Keratinocyte (primary cell): ENCODE data around the gene FUT6. TPM values are rescaled to one million over a fixed set of nuclear protein-coding genes. Genes with fewer than 3 reads are reported as not detected.
"Not testable (repeated sequence)": the region's sequence is repeated elsewhere in the genome, so short reads cannot be mapped to it uniquely, and the experiment has no call there.

Experiments used
- DNase-seq: peaks from one replicate; pipeline ENCODE4 v3.0.0-alpha.2; 2011; ENCODE audit warnings: low read depth, missing footprints, low spot score
- FAIRE-seq: peaks from 2 replicates; lab custom pipeline; 2011; peaks lifted over from hg19 to GRCh38; lab: Jason Lieb, UNC
- H2AFZ ChIP-seq: 2 replicates; pipeline ENCODE4 v1.6.0; 2012; ENCODE audit warnings: low read length, control low read depth, inconsistent platforms; ENCODE audit not compliant: control insufficient read depth
- H3K27ac ChIP-seq: 2 replicates; pipeline ENCODE4 v1.5.1; 2011; ENCODE audit warnings: low read length; ENCODE audit not compliant: control insufficient read depth, insufficient read depth
- H3K27me3 ChIP-seq: 3 replicates; pipeline ENCODE4 v1.6.0; 2011; ENCODE audit warnings: low read length; ENCODE audit not compliant: control insufficient read depth, insufficient read depth; ENCODE audit errors: extremely low read depth
- H3K36me3 ChIP-seq, 2 experiments: 2 replicates in 1 of 2; 3 replicates in 1 of 2; pipeline ENCODE4 v1.5.1; 2011; ENCODE audit warnings: low read length in 2 of 2, mild to moderate bottlenecking in 1 of 2; ENCODE audit not compliant: control insufficient read depth in 2 of 2, insufficient read depth in 2 of 2; ENCODE audit errors: extremely low read depth in 1 of 2
- H3K4me1 ChIP-seq: 3 replicates; pipeline ENCODE4 v1.5.1; 2011; ENCODE audit warnings: low read length; ENCODE audit not compliant: control insufficient read depth, insufficient read depth; ENCODE audit errors: extremely low read depth
- H3K4me2 ChIP-seq: 3 replicates; pipeline ENCODE4 v1.6.0; 2011; ENCODE audit warnings: low read depth, low read length; ENCODE audit not compliant: control insufficient read depth, insufficient read depth; ENCODE audit errors: extremely low read depth
- H3K4me3 ChIP-seq, 3 experiments: fragments of 200-600 bp in 1 of 3; sonication (generic) in 1 of 3; 2 replicates in 2 of 3; 3 replicates in 1 of 3; pipeline ENCODE4 v1.5.1; 2011 to 2016; ENCODE audit warnings: low read length in 3 of 3, mild to moderate bottlenecking in 3 of 3, control low read depth in 2 of 3, inconsistent platforms in 1 of 3, low read depth in 1 of 3, mixed read lengths in 1 of 3, mixed run types in 1 of 3, moderate library complexity in 1 of 3; ENCODE audit not compliant: control insufficient read depth in 2 of 3, insufficient read depth in 2 of 3; ENCODE audit errors: extremely low read depth in 1 of 3
- H3K79me2 ChIP-seq: 2 replicates; pipeline ENCODE4 v1.6.0; 2012; ENCODE audit warnings: low read length; ENCODE audit not compliant: control insufficient read depth, insufficient read depth
- H3K9ac ChIP-seq: 3 replicates; pipeline ENCODE4 v1.6.0; 2011; ENCODE audit warnings: low read length; ENCODE audit not compliant: control insufficient read depth, insufficient read depth; ENCODE audit errors: extremely low read depth
- H3K9me1 ChIP-seq: 3 replicates; pipeline ENCODE4 v1.6.0; 2011; ENCODE audit warnings: low read length; ENCODE audit not compliant: control insufficient read depth, insufficient read depth; ENCODE audit errors: extremely low read depth
- H3K9me3 ChIP-seq: 2 replicates; pipeline ENCODE4 v1.5.1; 2012; ENCODE audit warnings: low read depth, low read length; ENCODE audit not compliant: control insufficient read depth
- H4K20me1 ChIP-seq: 3 replicates; pipeline ENCODE4 v1.6.0; 2011; ENCODE audit warnings: low read length; ENCODE audit not compliant: control insufficient read depth, insufficient read depth; ENCODE audit errors: extremely low read depth
- EZH2 ChIP-seq: IDR thresholded peaks from one replicate; pipeline ENCODE4 v1.6.1; 2012; ENCODE audit warnings: inconsistent platforms, mild to moderate bottlenecking, low read length, moderate library complexity
- dilution Hi-C: fragments of 300-500 bp; cut with MboI; formaldehyde crosslinking; loops from one replicate; pipeline ENCODE4 v1.7.0; 2020; ENCODE audit warnings: low sequenced_read_pairs; ENCODE audit not compliant: extremely low pct_ligation_motif_present
- polyA plus RNA-seq, 5 experiments: library from polyadenylated mRNA; depleted of rRNA in 3 of 5; stranded (reverse) in 3 of 5; stranded (forward) in 1 of 5; unstranded in 1 of 5; fragments of >200 nt; gene quantifications; 1 replicate in 1 of 5; 2 replicates in 3 of 5; 3 replicates in 1 of 5; pipeline versions ENCODE4 v1.2.1 to v1.2.3, GENCODE V29; 2011 to 2012; ENCODE audit warnings: missing spikeins in 2 of 5, low read depth in 1 of 5, low replicate concordance in 1 of 5
- TF ChIP-seq, protein P1 (sequence below), 3 experiments: IDR thresholded peaks in 1 of 3; conservative IDR thresholded peaks in 1 of 3; optimal IDR thresholded peaks in 1 of 3; 2 replicates in 2 of 3; 3 replicates in 1 of 3; pipeline versions ENCODE3 to v1.5.1; 2011; ENCODE audit warnings: low read length in 3 of 3, mild to moderate bottlenecking in 3 of 3, moderate library complexity in 2 of 3, control low read depth in 1 of 3, inconsistent platforms in 1 of 3; ENCODE audit not compliant: insufficient read depth in 2 of 3; ENCODE audit errors: extremely low read depth in 1 of 3

The FUT6 gene
- polyA plus RNA-seq, 1 donor (not counting 4 experiments of a cell fraction or from before 2014, with no cell fraction given) = not detected

GRCh38 chr19:5844456-5845433, 5.2 kb upstream of the FUT6 start:
- Histone ChIP-seq H3K36me3 (no peaks in the 10 kb centered on the region), H3K9ac (no peak overlapping the region), H3K9me1 (no peaks in the 10 kb centered on the region), H3K9me3 (no peaks in the 10 kb centered on the region), H3K4me1 (peaks cover 3% of the 10 kb centered on the region), H4K20me1 (no peaks in the 10 kb centered on the region), H3K27ac (no peak overlapping the region), H3K79me2 (no peaks in the 10 kb centered on the region), H3K27me3 (peaks cover 4% of the 10 kb centered on the region), H3K4me3 (no peak overlapping the region), H3K4me2 (no peak overlapping the region), H2AFZ (no peak overlapping the region)
- dilution Hi-C loops = no loop called here
- FAIRE-seq = no peak
- no peak for TF ChIP-seq EZH2
- TF ChIP-seq, protein P1, sequence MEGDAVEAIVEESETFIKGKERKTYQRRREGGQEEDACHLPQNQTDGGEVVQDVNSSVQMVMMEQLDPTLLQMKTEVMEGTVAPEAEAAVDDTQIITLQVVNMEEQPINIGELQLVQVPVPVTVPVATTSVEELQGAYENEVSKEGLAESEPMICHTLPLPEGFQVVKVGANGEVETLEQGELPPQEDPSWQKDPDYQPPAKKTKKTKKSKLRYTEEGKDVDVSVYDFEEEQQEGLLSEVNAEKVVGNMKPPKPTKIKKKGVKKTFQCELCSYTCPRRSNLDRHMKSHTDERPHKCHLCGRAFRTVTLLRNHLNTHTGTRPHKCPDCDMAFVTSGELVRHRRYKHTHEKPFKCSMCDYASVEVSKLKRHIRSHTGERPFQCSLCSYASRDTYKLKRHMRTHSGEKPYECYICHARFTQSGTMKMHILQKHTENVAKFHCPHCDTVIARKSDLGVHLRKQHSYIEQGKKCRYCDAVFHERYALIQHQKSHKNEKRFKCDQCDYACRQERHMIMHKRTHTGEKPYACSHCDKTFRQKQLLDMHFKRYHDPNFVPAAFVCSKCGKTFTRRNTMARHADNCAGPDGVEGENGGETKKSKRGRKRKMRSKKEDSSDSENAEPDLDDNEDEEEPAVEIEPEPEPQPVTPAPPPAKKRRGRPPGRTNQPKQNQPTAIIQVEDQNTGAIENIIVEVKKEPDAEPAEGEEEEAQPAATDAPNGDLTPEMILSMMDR (optimal IDR thresholded peaks at IDR 0.05 in 1 of 3, IDR thresholded peaks at IDR 0.05 in 1 of 3, conservative IDR thresholded peaks at IDR 0.05 in 1 of 3; ENCODE audit: extremely low read depth in 1 of 3, insufficient read depth in 2 of 3, low read length in 3 of 3) = no peak
- DNase-seq = no peak

DNA sequence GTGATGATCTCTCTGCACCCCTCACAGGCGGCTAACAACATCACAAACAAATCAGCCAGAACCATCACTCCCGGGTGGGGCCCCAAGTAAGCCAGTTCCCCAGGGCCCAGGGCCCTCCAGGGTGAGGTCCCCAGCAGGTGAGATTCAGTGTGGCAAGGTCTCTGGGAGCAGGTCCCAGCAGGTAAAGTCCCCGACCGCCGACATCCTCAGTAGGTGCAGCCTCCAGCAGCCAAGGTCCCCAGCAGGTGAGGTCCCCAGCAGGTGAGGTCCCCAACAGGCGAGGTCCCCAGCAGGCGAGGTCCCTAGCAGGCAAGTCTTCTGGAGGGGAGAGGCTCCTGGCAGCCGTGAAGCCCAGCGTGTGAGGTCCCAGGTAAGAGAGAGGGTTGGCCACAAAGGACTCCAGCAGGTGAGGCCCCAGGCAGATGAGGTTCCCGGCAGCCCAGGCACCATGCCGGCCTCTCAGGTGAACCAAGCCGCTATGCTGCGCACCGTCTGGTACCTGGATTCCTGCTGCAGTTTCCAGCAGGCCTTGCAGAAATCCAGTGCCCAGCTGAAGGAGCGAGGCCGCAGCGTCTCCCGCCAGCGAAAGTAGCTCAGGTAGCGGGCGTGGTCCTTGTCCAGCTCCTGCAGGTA, 3.9 kb upstream of the FUT6 start:
- Histone ChIP-seq H3K4me3 (no peak overlapping the region), H3K36me3 (no peaks in the 10 kb centered on the region), H3K9me3 (no peaks in the 10 kb centered on the region), H4K20me1 (no peaks in the 10 kb centered on the region), H3K79me2 (no peaks in the 10 kb centered on the region), H3K27ac (no peak overlapping the region), H3K27me3 (peaks cover 4% of the 10 kb centered on the region), H3K4me2 (no peak overlapping the region), H2AFZ (no peak overlapping the region), H3K9ac (no peak overlapping the region), H3K9me1 (no peaks in the 10 kb centered on the region), H3K4me1 (peaks cover 3% of the 10 kb centered on the region)
- DNase-seq (no peak), FAIRE-seq (no peak)
- dilution Hi-C loops = no loop called here
- TF ChIP-seq EZH2 = no peak
- TF ChIP-seq, protein P1 (optimal IDR thresholded peaks at IDR 0.05 in 1 of 3, IDR thresholded peaks at IDR 0.05 in 1 of 3, conservative IDR thresholded peaks at IDR 0.05 in 1 of 3; ENCODE audit: extremely low read depth in 1 of 3, insufficient read depth in 2 of 3, low read length in 3 of 3) = no peak

GRCh38 chr19:5841735-5842111, 2.2 kb upstream of the FUT6 start:
- H3K27ac ChIP-seq, H4K20me1 ChIP-seq, H3K9me1 ChIP-seq, FAIRE-seq, H3K9me3 ChIP-seq, H3K9ac ChIP-seq, H2AFZ ChIP-seq, H3K4me1 ChIP-seq, DNase-seq, dilution Hi-C loops, H3K36me3 ChIP-seq, H3K79me2 ChIP-seq, H3K27me3 ChIP-seq, H3K4me3 ChIP-seq, H3K4me2 ChIP-seq: not testable (repeated sequence)
